HG03159 (cell line): ENCODE measurements around the gene BET1L.
"Not testable (repeated sequence)": the region's sequence is repeated elsewhere in the genome, so short reads cannot be mapped to it uniquely, and the experiment has no call there.

Experiments
- ATAC-seq: cut with Tn5 transposase; IDR thresholded peaks from one replicate; pipeline ENCODE4 v1.9.1; 2021; ENCODE audit warnings: mild to moderate bottlenecking, moderate library complexity; ENCODE audit not compliant: unreplicated experiment

The BET1L gene

GRCh38 chr11:198236-198806 lies 8.9 kb downstream of the BET1L start:
- no peak for ATAC-seq

DNA sequence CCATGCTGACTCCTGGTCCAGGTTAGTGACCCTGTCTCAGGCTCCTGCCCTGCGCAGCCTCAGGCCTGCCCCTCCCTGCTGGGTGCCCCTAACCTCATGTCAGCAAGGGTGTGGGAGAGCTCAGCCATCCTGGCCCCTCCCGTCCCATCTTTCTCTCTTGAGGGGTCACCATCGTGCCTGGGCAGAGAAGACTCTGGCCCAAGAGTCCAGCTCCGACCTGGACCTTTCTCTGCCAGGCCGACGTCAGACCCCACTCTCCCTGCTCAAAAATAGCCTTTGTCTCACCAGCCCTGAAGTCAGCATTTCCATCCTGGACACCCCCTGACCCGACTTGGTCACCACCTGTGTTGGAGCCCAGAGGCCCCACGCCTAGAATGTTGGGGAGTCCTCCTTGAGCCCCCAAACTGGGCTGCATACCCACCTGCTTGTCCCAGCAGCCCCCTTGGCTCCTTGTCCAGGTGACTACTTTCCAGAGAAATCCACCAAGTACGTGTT lies 9.4 kb downstream of the BET1L start:
- ATAC-seq, result no peak

- ATAC-seq, result no peak
Measured at GRCh38 chr11:196786-197731, 10.1 kb downstream of the BET1L start.

DNA sequence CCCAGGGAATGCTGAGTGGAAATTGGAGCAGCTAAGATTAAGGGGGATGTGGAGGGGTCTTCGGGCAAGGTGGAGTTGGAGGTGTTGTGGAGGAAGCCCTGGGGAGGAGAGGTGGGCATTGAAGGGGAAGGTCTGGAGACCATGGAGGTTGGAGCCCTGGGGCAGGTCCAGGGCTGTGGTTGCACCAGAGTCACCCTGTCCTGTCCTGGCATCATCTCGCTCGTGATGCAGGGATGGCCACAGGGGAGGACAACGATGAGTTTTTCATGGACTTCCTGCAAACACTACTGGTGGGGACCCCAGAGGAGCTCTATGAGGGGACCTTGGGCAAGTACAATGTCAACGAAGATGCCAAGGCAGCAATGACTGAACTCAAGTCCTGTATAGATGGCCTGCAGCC lies 13.7 kb downstream of the BET1L start:
- not testable (repeated sequence) for ATAC-seq

DNA sequence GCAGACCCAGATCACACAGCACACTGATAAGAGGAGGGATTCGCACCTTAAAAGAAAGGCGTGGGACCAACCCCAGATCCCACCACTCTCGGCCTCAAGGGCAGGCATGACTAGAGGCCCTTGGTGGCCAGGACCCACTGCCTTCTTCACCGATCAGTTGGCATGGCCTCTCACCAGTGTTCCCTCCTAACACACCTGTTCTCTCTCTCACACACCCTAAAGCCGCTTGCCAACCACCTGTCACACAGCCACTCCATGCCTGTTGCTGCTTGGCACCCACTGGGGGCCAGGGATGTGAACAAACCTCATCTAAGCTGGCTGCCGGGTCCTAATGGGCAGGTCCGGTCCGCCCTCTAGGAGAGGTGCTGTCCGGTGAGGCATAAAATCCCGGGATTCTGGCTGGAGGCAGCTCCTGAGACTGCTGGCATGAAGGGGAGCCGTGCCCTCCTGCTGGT lies 14.5 kb downstream of the BET1L start, which contains the start of gene SCGB1C1:
TSS of gene SCGB1C1 (plus strand) at position 405 of the 455 bp plus-strand sequence. CDS start at position 427, 22 bp downstream.
- not testable (repeated sequence) for ATAC-seq

DNA sequence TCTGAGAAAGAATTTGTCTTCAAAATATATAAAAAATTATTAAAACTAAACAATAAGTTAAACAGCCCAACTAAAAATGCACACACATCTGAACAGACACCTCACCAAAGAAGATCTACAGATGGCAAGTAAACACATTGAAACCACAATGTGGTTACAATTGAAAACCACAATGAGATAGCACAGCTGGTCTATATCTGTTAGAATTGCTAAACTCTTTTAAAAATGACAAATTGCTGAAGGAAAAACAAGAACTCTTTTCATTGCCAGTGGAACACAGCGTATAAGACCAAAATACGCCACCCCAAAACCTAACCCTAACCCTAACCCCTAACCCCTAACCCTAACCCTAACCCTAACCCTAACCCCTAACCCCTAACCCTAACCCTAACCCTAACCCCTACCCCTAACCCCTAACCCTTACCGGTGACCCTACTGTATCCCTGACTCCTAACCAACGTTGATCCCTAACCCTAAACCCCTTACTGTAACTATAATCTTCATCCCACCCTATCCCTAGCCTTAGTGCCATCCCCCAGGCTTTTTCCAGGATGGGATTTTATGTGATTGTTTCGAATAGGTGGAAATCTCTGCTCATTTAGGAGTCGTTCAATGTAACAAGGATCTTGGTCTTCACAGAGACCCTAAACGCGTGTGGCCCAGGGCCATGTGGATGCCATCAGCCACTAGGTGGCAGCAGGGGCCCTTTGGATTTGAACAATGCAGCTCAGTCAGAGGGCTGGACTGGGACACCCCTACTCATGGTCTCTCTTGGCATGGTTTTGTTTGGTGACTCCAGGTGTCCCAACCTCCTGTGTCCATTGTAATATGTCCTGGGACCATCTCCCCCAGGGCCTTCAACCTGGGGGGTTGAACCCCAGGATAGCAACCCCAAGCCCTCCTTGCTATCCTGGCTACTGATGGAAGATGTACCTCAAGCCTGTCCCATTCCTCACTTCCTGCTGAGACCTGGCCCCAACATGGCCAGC lies 15.4 kb downstream of the BET1L start:
- ATAC-seq, result not testable (repeated sequence)

DNA sequence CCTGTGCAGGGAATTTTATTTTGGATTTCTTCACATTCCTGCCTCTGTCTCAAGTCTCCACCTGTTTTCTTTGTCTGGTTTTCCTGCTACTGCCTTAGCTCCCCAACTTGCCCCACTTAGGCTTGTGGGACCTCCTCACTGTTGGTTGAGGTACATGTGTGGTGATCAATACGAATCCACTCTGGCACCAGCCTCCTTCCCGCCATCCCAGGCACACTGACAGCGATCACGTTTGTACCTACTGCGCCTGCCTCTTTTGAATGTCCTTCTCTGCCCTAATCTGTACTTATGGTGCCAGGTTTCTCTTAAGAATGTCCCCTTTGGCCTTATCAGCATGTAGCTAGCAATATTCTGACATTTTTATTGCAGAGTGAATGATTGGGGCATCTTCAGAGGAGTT lies 16.7 kb downstream of the BET1L start:
- ATAC-seq, result not testable (repeated sequence)

DNA sequence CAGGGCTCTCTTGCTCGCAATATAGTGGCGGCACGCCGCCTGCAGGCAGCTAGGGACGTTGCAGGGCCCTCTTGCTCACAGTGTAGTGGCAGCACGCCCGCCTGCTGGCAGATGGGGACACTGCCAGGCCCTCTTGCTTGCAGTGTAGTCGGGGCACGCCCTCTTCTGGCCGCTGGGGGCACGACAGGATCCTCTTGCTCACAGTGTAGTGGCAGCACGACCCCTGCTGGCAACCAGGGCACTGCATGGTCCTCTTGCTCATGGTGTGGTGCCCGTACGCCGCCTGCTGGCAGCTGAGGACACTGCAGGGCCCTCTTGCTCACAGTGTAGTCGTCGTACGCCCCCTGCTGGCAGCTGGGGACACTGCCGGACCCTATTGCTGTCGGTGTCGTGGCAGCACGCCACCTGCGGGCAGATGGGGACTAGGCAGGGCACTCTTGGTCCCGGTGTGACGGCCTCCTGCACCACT lies 17.3 kb downstream of the BET1L start:
- ATAC-seq, result peak; percentile 73

DNA sequence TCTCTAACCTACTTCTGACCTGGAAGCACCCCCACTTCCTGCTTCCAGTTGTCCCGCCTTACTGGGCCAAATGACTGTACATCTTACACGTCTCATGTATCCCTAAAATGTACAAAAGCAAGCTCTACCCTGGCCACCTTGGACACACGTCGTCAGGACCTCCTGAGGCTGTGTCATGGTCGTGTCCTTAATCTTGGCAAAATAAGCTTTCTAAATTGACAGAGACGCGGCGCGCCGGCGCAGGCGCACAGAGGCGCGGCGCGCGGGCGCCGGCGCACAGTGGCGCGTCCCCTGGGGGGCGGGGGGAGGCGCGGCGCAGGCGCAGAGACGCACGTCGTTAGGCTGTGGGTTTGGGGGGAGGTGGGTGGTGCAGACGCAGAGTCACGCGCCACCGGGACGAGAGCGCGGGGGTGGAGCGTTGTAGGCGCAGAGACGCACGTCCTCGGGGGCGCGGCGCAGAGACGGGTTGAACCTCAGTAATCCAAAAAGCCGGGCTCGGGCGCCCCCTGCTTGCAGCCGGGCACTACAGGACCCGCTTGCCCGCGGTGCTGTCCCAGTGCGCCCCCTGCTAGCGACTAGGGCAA lies 17.9 kb downstream of the BET1L start:
- peak; percentile 4 for ATAC-seq

DNA sequence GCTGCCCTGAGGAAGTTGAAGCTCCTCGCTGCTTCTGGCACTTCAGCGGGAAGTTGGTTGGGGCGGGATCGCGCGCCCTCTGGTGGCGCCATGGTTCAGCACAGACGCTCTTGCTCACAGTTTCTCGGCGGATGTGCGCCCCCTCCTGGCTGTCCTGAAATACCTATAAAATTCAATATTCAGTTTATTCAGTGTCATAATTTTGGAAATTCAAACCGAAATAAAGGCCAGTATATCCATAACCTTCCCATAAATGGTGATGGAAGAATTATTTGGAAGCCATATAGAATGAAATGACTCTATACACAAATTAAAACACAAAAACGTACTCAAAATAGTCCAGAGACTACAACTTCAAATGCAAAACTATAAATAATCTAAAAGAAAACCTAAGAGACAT lies 27.0 kb downstream of the BET1L start:
- ATAC-seq, result not testable (repeated sequence)
